OCI-LY1 (cell line): Measurements from ENCODE around the gene TSC22D1.

Experiments
- H2AFZ ChIP-seq: fragments of 200-600 bp; sonication (generic), shearing (Covaris generic); 2 replicates; pipeline ENCODE4 v1.6.0; 2014; ENCODE audit warnings: antibody characterized with exemption, mild to moderate bottlenecking, low read length
- H3F3A ChIP-seq: fragments of 200-600 bp; sonication (generic), shearing (Covaris generic); 2 replicates; pipeline ENCODE4 v1.6.0; 2014; ENCODE audit warnings: mild to moderate bottlenecking, antibody characterized with exemption, low read length, moderate library complexity; ENCODE audit not compliant: insufficient read depth
- H3K27ac ChIP-seq: fragments of 200-600 bp; sonication (generic); 2 replicates; pipeline ENCODE4 v1.5.1; 2014; ENCODE audit warnings: low read length, mixed run types, mild to moderate bottlenecking, low read depth; ENCODE audit not compliant: poor library complexity, severe bottlenecking
- H3K27me3 ChIP-seq: fragments of 200-600 bp; sonication (generic); 2 replicates; pipeline ENCODE4 v1.6.0; 2014; ENCODE audit warnings: antibody characterized with exemption, mild to moderate bottlenecking, low read length, moderate library complexity; ENCODE audit not compliant: insufficient read depth
- H3K36me3 ChIP-seq: fragments of 200-600 bp; sonication (generic); 2 replicates; pipeline ENCODE4 v1.6.1; 2014; ENCODE audit warnings: mild to moderate bottlenecking, antibody characterized with exemption, low read length, moderate library complexity, mixed read lengths; ENCODE audit not compliant: insufficient read depth
- H3K4me1 ChIP-seq: fragments of 200-600 bp; sonication (generic); 2 replicates; pipeline ENCODE4 v1.5.1; 2014; ENCODE audit warnings: mild to moderate bottlenecking, low read length, moderate library complexity; ENCODE audit not compliant: insufficient read depth, severe bottlenecking
- H3K4me2 ChIP-seq: fragments of 200-600 bp; sonication (generic), shearing (Covaris generic); 2 replicates; pipeline ENCODE4 v1.6.1; 2014; ENCODE audit warnings: low read length
- H3K4me3 ChIP-seq: fragments of 200-600 bp; sonication (generic); 2 replicates; pipeline ENCODE4 v1.5.1; 2014; ENCODE audit warnings: low read length, low read depth, mild to moderate bottlenecking, mixed read lengths; ENCODE audit not compliant: poor library complexity, severe bottlenecking
- H3K79me2 ChIP-seq: fragments of 200-600 bp; shearing (Covaris generic); 2 replicates; pipeline ENCODE4 v1.6.1; 2016; ENCODE audit warnings: mixed run types, low read length, mixed read lengths; ENCODE audit not compliant: insufficient read depth
- H3K9ac ChIP-seq: fragments of 200-600 bp; sonication (generic), shearing (Covaris generic); 2 replicates; pipeline ENCODE4 v1.6.1; 2014; ENCODE audit warnings: mild to moderate bottlenecking, low read length, mixed read lengths
- H3K9me2 ChIP-seq: fragments of 200-600 bp; sonication (generic), shearing (Covaris generic); 2 replicates; pipeline ENCODE4 v1.6.1; 2014; ENCODE audit warnings: low read depth, mild to moderate bottlenecking, low read length, mixed read lengths
- H3K9me3 ChIP-seq: fragments of 200-600 bp; shearing (Covaris generic); 2 replicates; pipeline ENCODE4 v1.6.1; 2014; ENCODE audit warnings: low read length, mixed read lengths
- H4K20me1 ChIP-seq: fragments of 200-600 bp; sonication (generic), shearing (Covaris generic); 2 replicates; pipeline ENCODE4 v1.6.0; 2016; ENCODE audit warnings: mild to moderate bottlenecking, low read length; ENCODE audit not compliant: insufficient read depth
- CTCF ChIP-seq: fragments of 200-600 bp; sonication (generic), shearing (Covaris generic); IDR thresholded peaks from 2 replicates; pipeline ENCODE4 v1.5.1; 2017; ENCODE audit warnings: mild to moderate bottlenecking, antibody characterized with exemption, low read length, moderate library complexity, mixed read lengths
- EZH2 ChIP-seq: fragments of 200-600 bp; sonication (generic), shearing (Covaris generic); IDR thresholded peaks from 2 replicates; pipeline ENCODE4 v1.8.0; 2017; ENCODE audit warnings: borderline replicate concordance, mixed run types, mild to moderate bottlenecking, antibody characterized with exemption, low read length, moderate library complexity, mixed read lengths

Gene TSC22D1

GRCh38 chr13:44537248-44537647 lies 38.9 kb downstream of the TSC22D1 start:
- H3K9me3 ChIP-seq: no peaks in the 10 kb centered on the region
- H3K36me3 ChIP-seq: 0 out of 2 replicates have a peak, but pooled peaks cover 7% of the 10 kb centered on the region
- no peaks in the 10 kb centered on the region for H3K9me2 ChIP-seq
- no peak overlapping the region for H3K4me3 ChIP-seq
- no peaks in the 10 kb centered on the region for H3K4me1 ChIP-seq
- no peaks in the 10 kb centered on the region for H3K27me3 ChIP-seq
- H3F3A ChIP-seq: no peaks in the 10 kb centered on the region
- no peak for TF ChIP-seq EZH2
- TF ChIP-seq CTCF: no peak
- no peak overlapping the region for H3K4me2 ChIP-seq
- no peak overlapping the region for H2AFZ ChIP-seq
- no peak overlapping the region for H3K9ac ChIP-seq
- no peaks in the 10 kb centered on the region for H4K20me1 ChIP-seq
- H3K27ac ChIP-seq: no peak overlapping the region
- no peaks in the 10 kb centered on the region for H3K79me2 ChIP-seq

DNA sequence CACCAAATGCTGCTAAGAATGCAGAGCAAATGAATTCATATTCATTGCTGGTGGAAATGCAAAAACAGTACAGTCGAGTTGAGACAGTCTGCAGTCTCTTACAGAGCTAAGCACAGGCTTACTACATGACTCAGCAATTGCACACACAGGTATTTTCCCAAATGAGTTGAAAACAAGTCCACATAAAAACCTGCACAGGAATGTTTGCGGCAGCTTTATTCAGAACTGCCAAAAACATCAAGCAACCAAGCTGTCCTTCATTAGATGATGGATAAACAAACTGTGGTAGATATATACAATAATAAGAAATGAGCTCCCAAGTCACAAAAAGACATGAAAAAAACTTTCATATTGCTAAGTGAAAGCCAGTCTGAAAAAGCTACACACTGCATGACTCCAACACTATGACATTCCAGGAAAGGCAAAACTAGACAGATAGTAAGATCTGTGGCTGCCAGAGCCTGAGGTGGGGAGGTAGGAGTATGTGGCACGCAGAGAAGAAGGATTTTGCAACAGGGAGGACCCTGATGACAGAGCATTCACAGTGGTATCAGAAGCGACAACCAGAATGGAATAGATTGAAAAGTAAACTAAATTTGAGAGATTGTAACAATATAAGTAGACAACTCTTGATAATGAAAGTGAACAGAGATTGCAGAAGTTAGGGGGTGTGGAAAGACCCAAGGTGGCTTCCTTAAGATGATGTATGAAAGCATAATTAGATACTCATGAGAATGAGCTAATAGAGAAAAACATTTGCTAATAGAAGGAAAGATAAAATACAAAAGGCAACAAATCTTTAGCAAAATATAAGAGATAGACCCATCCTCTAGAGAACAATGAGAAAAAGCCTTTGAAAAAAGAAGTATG lies 52.7 kb downstream of the TSC22D1 start:
- H3K4me1 ChIP-seq: peaks cover 15% of the 10 kb centered on the region
- no peak overlapping the region for H2AFZ ChIP-seq
- H3K27me3 ChIP-seq: no peaks in the 10 kb centered on the region
- no peaks in the 10 kb centered on the region for H3K79me2 ChIP-seq
- no peaks in the 10 kb centered on the region for H3F3A ChIP-seq
- no peak overlapping the region for H3K27ac ChIP-seq
- TF ChIP-seq EZH2: no peak
- no peak for TF ChIP-seq CTCF
- no peaks in the 10 kb centered on the region for H3K36me3 ChIP-seq
- H3K4me2 ChIP-seq: peak overlapping the region; percentile 18; the same call in 1 of the 2 replicates
- no peaks in the 10 kb centered on the region for H4K20me1 ChIP-seq
- no peaks in the 10 kb centered on the region for H3K9me3 ChIP-seq
- no peak overlapping the region for H3K4me3 ChIP-seq
- no peak overlapping the region for H3K9ac ChIP-seq
- no peaks in the 10 kb centered on the region for H3K9me2 ChIP-seq

- Histone ChIP-seq H3K36me3 (no peaks in the 10 kb centered on the region), H3K4me3 (no peak overlapping the region), H3K9me3 (no peaks in the 10 kb centered on the region), H2AFZ (no peak overlapping the region), H3K4me2 (no peak overlapping the region), H3K9me2 (no peaks in the 10 kb centered on the region), H3K9ac (no peak overlapping the region), H3K27me3 (no peaks in the 10 kb centered on the region), H3K79me2 (no peaks in the 10 kb centered on the region), H3K4me1 (peaks cover 15% of the 10 kb centered on the region), H4K20me1 (no peaks in the 10 kb centered on the region), H3F3A (no peaks in the 10 kb centered on the region), H3K27ac (no peak overlapping the region)
- TF ChIP-seq EZH2 (no peak), CTCF (no peak)
Observed at GRCh38 chr13:44519642-44520041, 56.5 kb downstream of the TSC22D1 start.
